Vagina (tissue), 2 donors: ENCODE measurements around the gene PTCD3. TPM values are rescaled to one million over a fixed set of nuclear protein-coding genes. Genes with fewer than 3 reads are reported as not detected.

Experiments used
- DNase-seq, 2 donors: peaks; one replicate each; pipeline ENCODE4 v3.0.0-alpha.2; 2017; ENCODE audit errors: extremely low spot score in 2 of 2
- H3K27ac ChIP-seq: fragments of 200-600 bp; sonication (generic); one replicate; pipeline ENCODE4 v1.5.1; 2019
- H3K27me3 ChIP-seq: fragments of 200-600 bp; sonication (generic); one replicate; pipeline ENCODE4 v1.5.1; 2019
- H3K36me3 ChIP-seq, 2 donors: fragments of 200-600 bp; sonication (generic); one replicate each; pipeline ENCODE4 v1.5.1; 2017 to 2019
- H3K4me1 ChIP-seq: fragments of 200-600 bp; sonication (generic); one replicate; pipeline ENCODE4 v1.5.1; 2019
- H3K4me3 ChIP-seq, 2 donors: fragments of 200-600 bp; sonication (generic); 1 replicate in 1 of 2; 2 replicates in 1 of 2; pipeline ENCODE4 v1.5.1; 2016 to 2019
- H3K9me3 ChIP-seq: fragments of 200-600 bp; sonication (generic); one replicate; pipeline ENCODE4 v1.5.1; 2019
- POLR2A ChIP-seq, 2 donors: fragments of 450-650 bp; IDR thresholded peaks; one replicate each; pipeline ENCODE4 v1.6.1; 2017; ENCODE audit warnings: antibody characterized with exemption in 2 of 2, mild to moderate bottlenecking in 2 of 2, moderate library complexity in 2 of 2
- POLR2AphosphoS5 ChIP-seq, 2 donors: sonication (generic); formaldehyde crosslinking; IDR thresholded peaks; one replicate each; pipeline ENCODE4 v1.9.0; 2017; ENCODE audit warnings: antibody characterized with exemption in 2 of 2, mild to moderate bottlenecking in 2 of 2, low read depth in 1 of 2; ENCODE audit not compliant: insufficient read depth in 1 of 2
- intact Hi-C: fragments of 100-400 bp; cut with DNase I; formaldehyde crosslinking; loops from one replicate; pipeline ENCODE4 v1.15.1; 2023
- total RNA-seq: library from RNA; depleted of rRNA; stranded (reverse); fragments of >200 nt; gene quantifications from one replicate; pipeline ENCODE4 v1.2.3, GENCODE V29; 2016
- TF ChIP-seq, protein P1 (sequence below), 3 experiments: fragments of 450-650 bp in 2 of 3; fragments of 200-600 bp in 1 of 3; sonication (generic) in 1 of 3; IDR thresholded peaks; one replicate each; pipeline ENCODE4 v1.5.1; 2017 to 2019; ENCODE audit warnings: antibody characterized with exemption in 3 of 3, mild to moderate bottlenecking in 2 of 3, moderate library complexity in 2 of 3

PTCD3 gene
- total RNA-seq, 1 donor from 2014 or later: 61.6 TPM

DNA sequence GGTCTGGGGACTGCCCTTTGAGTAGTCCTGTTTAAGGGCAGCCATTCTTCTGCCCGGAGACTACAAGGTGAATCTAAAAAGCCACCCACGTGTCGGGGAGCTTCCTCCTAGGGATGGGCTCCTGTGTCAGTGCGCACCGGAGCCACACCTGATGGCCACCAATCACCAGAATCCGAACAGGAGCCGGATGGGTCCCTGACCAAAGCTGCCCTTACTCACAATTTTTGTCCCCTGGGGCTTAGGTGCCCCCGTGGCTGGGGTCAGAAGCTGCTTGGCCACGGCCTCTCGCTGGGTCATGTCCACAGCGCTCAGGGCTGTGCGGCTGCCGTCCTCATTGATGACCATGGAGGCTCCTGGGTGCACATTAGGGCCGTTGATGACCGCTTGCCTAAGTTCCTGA, 31.2 kb upstream of the PTCD3 start:
- no peaks in the 10 kb centered on the region for H3K27me3 ChIP-seq
- no peak overlapping the region for H3K4me3 ChIP-seq
- TF ChIP-seq, protein P1, sequence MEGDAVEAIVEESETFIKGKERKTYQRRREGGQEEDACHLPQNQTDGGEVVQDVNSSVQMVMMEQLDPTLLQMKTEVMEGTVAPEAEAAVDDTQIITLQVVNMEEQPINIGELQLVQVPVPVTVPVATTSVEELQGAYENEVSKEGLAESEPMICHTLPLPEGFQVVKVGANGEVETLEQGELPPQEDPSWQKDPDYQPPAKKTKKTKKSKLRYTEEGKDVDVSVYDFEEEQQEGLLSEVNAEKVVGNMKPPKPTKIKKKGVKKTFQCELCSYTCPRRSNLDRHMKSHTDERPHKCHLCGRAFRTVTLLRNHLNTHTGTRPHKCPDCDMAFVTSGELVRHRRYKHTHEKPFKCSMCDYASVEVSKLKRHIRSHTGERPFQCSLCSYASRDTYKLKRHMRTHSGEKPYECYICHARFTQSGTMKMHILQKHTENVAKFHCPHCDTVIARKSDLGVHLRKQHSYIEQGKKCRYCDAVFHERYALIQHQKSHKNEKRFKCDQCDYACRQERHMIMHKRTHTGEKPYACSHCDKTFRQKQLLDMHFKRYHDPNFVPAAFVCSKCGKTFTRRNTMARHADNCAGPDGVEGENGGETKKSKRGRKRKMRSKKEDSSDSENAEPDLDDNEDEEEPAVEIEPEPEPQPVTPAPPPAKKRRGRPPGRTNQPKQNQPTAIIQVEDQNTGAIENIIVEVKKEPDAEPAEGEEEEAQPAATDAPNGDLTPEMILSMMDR (IDR thresholded peaks at IDR 0.05): no peak
- TF ChIP-seq POLR2AphosphoS5 (IDR thresholded peaks at IDR 0.05; ENCODE audit: insufficient read depth in 1 of 2, low read depth in 1 of 2): no peak
- TF ChIP-seq POLR2A (IDR thresholded peaks at IDR 0.05): no peak
- H3K36me3 ChIP-seq: peaks cover 0 to 20% of the 10 kb centered on the region in 2 donors
- no peaks in the 10 kb centered on the region for H3K9me3 ChIP-seq
- DNase-seq: no peak
- peaks cover 17% of the 10 kb centered on the region for H3K4me1 ChIP-seq
- intact Hi-C loops: loop anchor here (5.0 to 10.0 kb wide), 3 partner anchors 80 to 248 kb away; partner anchors contain the start of gene ST3GAL5
- H3K27ac ChIP-seq: no peak overlapping the region

DNA sequence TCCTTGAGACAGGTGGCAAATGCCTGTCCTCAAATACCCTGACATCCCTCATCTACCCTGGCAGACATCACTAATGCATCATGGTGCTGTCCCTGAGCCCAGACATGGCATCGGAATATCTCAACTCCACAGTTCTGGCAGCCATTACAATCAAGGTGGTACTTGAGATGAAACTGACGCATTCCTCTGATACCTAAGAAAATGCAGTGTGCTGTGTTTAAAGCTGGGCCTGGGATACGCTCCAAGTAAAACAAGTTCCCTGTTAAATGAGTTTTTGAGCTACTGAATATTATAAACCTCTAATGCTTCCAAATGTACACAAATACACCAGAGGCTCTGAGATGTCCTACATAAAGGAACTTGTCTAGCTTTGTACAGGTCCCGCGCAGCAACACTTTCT, 30.1 kb upstream of the PTCD3 start:
- no peaks in the 10 kb centered on the region for H3K27me3 ChIP-seq
- no peak overlapping the region for H3K4me3 ChIP-seq
- DNase-seq: no peak
- TF ChIP-seq POLR2AphosphoS5 (IDR thresholded peaks at IDR 0.05; ENCODE audit: insufficient read depth in 1 of 2, low read depth in 1 of 2) (no peak), POLR2A (IDR thresholded peaks at IDR 0.05) (no peak)
- TF ChIP-seq, protein P1 (IDR thresholded peaks at IDR 0.05): no peak
- intact Hi-C loops: loop anchor here (10.0 kb wide), 1 partner anchor 81 kb away; no protein-coding TSS in a partner anchor
- H3K9me3 ChIP-seq: no peaks in the 10 kb centered on the region
- no peak overlapping the region for H3K27ac ChIP-seq
- peaks cover 0 to 17% of the 10 kb centered on the region in 2 donors for H3K36me3 ChIP-seq
- H3K4me1 ChIP-seq: peaks cover 27% of the 10 kb centered on the region

DNA sequence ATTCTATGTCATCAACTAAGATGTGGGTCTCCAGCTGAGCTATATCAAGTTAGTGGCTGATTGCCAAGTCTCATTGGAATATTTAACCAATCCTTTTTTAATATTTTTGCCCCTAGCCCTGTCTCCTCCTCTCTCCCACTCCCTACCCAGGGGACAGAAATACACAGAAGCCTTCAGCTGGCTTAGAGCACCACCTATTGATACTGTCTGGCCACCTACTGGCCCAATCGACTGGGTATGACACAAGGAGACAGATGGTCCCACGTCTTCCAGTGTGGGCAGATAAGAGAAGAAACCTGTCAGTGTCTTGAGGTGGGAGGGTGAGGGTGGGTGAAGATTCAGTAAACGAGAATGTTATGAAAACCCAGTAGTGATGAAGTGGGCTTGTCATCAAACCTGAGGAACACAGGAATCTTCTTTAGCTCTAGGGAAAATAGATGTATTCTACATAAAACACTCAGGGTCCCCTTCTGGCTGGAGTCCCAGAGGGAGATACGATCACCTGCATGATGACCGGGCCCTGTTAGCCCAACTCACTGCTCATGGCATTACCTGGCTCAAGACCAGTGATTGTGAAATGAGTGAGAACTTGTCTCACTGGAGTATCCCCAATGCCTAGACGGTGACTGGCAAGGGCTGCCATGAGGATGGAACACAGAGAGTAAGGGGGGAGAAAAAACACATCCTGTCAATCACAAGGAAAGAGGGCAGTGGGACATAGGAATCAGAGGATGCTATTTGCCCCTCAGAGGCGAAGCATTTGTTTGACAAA, 27.1 kb upstream of the PTCD3 start:
- intact Hi-C loops: loop anchor here (10.0 kb wide), 1 partner anchor 84 kb away; no protein-coding TSS in a partner anchor
- Histone ChIP-seq H3K9me3 (no peaks in the 10 kb centered on the region), H3K36me3 (peaks cover 0 to 14% of the 10 kb centered on the region in 2 donors), H3K27me3 (no peaks in the 10 kb centered on the region), H3K27ac (no peak overlapping the region), H3K4me3 (no peak overlapping the region), H3K4me1 (peaks cover 17% of the 10 kb centered on the region)
- no peak for DNase-seq
- TF ChIP-seq POLR2AphosphoS5 (IDR thresholded peaks at IDR 0.05; ENCODE audit: insufficient read depth in 1 of 2, low read depth in 1 of 2): no peak
- no peak for TF ChIP-seq POLR2A (IDR thresholded peaks at IDR 0.05)
- TF ChIP-seq, protein P1 (IDR thresholded peaks at IDR 0.05): peak; percentile 32 to 60 (median 44)

DNA sequence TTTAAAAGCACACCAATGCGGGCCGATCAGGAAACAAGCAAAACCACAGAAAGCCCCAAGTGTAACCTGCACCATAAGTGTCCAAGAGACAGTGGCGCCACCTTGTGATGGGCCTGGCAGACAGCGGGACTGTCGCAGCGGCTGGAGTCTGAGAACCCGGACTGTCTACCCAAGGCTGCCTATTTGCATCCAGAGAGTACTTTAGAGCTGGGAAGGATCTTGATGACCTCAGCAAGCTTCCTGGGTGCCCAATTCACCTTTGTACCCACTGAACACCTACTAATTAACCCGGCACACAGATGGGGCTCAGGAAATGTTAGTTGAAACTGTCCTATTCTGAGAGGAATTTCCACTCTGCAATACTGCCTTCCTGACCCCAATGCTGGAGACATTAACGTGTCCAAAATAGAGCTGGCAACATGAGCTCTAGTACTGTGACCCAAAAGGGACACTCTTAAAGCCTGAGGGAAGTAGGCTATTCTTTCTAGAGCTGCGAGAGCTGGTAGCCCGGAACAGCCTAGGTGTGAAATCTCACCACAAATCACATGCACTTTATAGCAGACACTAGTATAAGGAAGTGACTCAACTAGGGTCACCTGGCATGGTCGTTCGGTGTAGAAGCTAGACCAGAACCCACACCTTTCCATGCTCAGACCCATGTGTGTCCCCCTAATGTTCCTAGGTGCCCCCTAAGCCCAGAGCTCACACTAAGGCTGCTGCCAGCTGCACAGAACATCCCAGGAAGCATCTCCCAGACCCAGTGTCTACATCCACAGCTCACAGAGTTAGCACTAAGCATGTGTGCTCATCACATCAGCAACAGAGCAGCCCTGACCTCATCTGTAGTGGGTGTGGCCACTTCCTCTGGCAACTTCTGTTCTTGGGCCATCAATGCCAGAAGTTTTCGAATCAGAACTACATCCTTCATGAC, 25.8 kb upstream of the PTCD3 start:
- Histone ChIP-seq H3K27me3 (no peaks in the 10 kb centered on the region), H3K4me3 (no peak overlapping the region), H3K4me1 (peaks cover 17% of the 10 kb centered on the region), H3K36me3 (peaks cover 0 to 8% of the 10 kb centered on the region in 2 donors), H3K9me3 (no peaks in the 10 kb centered on the region), H3K27ac (no peak overlapping the region)
- TF ChIP-seq, protein P1 (IDR thresholded peaks at IDR 0.05): peak; percentile 52 to 74 (median 73)
- TF ChIP-seq POLR2AphosphoS5 (IDR thresholded peaks at IDR 0.05; ENCODE audit: insufficient read depth in 1 of 2, low read depth in 1 of 2): no peak
- no peak for DNase-seq
- intact Hi-C loops: loop anchor here (10.0 kb wide), 2 partner anchors 85 to 365 kb away; no protein-coding TSS in a partner anchor
